CD4-positive, alpha-beta T cell treated with Interleukin-2 at 100 ng/mL for 4 hours (primary cell): ENCODE data around the gene NUDT4B.
"Not testable (repeated sequence)": the region's sequence is repeated elsewhere in the genome, so short reads cannot be mapped to it uniquely, and the experiment has no call there.

Source experiments
- DNase-seq: peaks from one replicate; pipeline ENCODE4 v3.0.0-alpha.2; 2020; ENCODE audit warnings: low spot score

NUDT4B gene

GRCh38 chr1:148738667-148739066, 9.9 kb upstream of the NUDT4B start:
- DNase-seq: not testable (repeated sequence)

- DNase-seq: not testable (repeated sequence)
Measured at GRCh38 chr1:148743200-148743599, 5.4 kb upstream of the NUDT4B start.

GRCh38 chr1:148743726-148744720, 4.6 kb upstream of the NUDT4B start:
- DNase-seq: not testable (repeated sequence)

DNA sequence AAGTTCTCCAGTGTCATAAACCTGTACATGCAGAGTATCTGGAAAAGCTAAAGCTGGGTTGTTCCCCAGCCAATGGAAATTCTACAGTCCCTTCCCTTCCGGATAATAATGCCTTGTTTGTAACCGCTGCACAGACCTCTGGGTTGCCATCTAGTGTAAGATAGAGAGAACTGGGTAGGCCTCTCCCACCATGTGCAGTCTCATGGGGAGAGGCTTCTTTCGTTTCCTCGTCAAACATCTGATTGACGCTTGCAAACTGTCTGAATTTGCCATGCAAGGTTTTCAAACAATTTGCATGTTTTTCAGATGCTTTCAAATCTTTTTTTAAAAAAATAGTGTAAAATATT, 734 bp downstream of the NUDT4B start:
- DNase-seq: not testable (repeated sequence)

DNA sequence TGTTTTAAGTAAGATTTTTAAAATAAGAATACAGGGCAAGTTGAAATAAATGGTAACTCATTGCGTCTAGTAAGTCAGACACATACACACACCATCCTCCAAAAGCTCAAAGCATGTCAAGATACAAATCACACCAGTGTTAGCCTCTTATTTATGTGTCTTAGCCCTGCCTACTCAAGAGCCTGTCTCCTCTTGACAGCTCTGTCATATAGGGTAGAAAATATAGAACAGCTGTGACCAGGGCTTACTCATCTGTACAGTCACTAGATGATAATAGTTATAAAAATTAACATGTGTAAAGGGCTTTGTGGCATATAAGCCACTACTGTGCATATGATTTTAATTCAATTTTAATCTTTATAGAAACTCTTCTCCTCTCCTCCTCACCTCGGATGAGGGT, 7.7 kb downstream of the NUDT4B start:
- DNase-seq: not testable (repeated sequence)

- DNase-seq: not testable (repeated sequence)
Measured at GRCh38 chr1:148757446-148757845, 8.9 kb downstream of the NUDT4B start.

- DNase-seq: not testable (repeated sequence)
Measured at GRCh38 chr1:148758412-148758811, 9.8 kb downstream of the NUDT4B start.

DNA sequence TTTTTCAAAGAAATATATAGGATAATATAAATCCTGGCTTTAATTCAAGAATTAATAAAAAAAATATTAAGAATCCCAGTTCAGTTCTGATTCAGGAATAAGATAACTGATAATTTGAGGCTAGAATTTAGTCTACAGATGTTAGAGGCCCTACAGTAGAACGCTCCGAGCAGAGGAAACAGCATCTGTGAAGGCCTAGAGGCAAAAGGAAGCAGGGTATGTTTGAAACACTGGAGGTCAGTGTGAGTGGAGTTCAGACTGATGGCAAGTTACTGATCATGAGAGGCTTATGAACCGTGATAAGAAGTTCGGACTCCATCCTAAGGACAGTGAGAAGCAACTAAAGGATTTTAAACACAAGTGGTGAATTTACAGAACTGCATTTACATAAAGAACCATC, 10.4 kb downstream of the NUDT4B start:
- DNase-seq: not testable (repeated sequence)

GRCh38 chr1:148759749-148760148, 11.2 kb downstream of the NUDT4B start:
- DNase-seq: not testable (repeated sequence)

- DNase-seq: not testable (repeated sequence)
Measured at GRCh38 chr1:148760206-148760605, 11.6 kb downstream of the NUDT4B start.

- not testable (repeated sequence) for DNase-seq
Measured at GRCh38 chr1:148761360-148761759, 12.8 kb downstream of the NUDT4B start.

GRCh38 chr1:148765238-148766019, 16.9 kb downstream of the NUDT4B start:
- not testable (repeated sequence) for DNase-seq

DNA sequence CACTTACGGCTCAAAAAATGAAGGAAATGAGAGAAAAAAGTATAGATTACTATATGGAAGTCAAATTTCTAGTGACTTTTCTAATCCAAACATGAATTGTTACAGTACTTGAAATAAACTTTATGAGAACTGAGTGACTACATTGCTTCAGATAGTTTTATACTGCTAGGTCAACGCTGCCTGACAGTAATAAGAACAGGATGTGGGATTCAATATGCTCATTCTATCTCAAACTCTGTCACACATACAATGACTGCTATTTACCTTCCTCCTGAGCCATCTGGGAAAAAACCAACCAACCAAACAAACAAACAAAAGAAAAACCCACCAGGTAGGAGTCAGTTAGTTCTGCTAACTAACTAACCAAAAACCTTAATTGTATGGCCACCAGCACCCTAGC, 20.0 kb downstream of the NUDT4B start:
- not testable (repeated sequence) for DNase-seq

DNA sequence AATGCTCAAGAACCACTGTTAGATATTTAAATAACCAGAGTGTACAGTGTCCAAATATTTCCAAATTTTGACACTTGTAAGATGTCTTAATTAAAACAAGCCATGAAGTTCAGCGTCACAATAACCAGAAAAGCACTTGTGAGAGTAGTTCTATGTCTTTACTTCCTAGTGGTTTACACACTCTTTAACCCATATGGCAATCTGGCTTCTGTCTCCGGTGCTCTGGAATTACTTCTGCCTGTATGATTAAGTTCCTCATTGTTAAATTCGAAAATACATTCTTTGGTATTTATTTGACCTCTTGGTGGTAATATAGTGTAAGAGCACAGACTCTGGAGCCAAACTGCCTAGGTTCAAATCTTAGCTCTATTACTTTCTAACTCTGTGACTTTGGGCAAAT, 20.9 kb downstream of the NUDT4B start:
- not testable (repeated sequence) for DNase-seq

DNA sequence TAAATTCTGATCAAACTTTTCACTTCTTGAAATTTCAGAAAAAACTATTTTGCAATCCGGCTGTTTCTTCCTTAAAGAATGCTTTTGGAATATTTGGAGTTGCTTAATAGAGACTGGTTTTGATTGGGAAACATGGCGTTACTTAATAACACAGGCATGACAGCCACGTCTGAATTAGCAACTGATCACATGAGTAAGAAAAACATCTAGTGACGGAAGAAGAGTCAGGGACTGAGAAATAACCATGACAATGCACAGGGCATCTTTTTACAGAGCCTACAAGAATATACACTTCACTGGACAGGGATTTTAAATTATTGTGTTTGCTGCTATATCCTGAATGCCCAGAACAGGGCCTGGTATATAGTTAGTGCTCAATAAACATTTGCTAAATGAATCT, 25.1 kb downstream of the NUDT4B start:
- not testable (repeated sequence) for DNase-seq

DNA sequence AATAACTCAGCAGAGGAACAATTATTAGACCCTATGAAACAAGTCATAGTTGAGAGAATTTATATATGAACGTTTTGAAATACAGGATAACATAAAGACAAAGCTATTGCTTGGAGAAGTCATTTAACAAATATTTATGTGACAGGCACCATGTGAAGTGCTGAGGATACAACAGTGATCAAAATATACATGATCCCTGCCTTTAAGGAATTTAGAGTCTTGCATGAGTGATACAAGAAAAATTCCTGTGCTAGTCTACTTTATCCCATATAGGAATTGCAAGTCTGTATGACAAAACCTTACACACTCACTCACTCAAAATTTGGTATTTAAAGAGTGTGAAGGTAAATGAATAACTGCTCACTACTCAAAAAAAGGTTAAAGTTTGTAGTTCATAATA, 25.5 kb downstream of the NUDT4B start:
- not testable (repeated sequence) for DNase-seq

DNA sequence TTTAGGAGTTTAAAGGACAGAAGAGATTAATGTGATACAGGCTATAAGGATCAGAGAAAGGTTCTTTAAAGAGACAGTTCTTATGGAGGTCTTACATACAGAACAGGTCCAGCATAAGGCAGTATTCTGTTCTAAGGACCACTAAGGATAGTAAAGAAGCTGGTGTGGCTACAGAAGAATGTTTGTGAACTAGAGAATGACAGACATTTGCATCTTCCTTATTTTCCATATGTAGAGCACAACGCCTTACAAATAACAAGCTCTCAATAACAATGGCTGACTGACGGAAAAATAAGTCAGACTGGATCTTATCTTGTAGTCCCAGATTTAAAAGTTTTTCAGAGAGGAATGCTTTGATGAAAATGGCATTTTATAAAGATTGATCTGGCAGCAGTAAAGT, 26.7 kb downstream of the NUDT4B start:
- not testable (repeated sequence) for DNase-seq

DNA sequence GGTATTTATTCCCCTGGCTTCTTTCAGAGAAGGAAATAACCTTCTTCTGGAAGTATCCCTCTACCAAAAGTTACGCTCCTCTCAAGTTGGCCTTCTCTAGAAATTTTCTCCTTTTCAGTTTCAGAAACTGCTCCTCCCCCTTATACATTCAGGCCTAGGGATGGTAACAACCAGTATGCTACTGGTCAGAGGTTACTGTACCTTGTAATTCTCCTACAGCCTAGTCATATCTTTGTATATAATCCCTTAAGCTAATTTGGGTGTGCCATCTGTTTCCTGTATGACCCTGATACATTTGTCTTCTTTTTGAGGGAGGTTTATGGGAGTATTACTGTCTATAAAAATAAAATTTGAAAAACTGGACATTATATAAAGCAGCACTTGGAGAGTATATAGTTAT, 29.1 kb downstream of the NUDT4B start:
- not testable (repeated sequence) for DNase-seq

- DNase-seq: not testable (repeated sequence)
Measured at GRCh38 chr1:148780404-148780803, 31.8 kb downstream of the NUDT4B start.

- DNase-seq: not testable (repeated sequence)
Measured at GRCh38 chr1:148791543-148792099, 43.0 kb downstream of the NUDT4B start.

GRCh38 chr1:148793762-148794332, 45.3 kb downstream of the NUDT4B start:
- DNase-seq: not testable (repeated sequence)
